K562 (cell line): Measurements from ENCODE around the gene BORCS5. TPM values are rescaled to one million over a fixed set of nuclear protein-coding genes. Genes with fewer than 3 reads are reported as not detected.
A peak's percentile ranks its signal among the peaks of the same experiment; 100 is the strongest.

Experiments used
- AFF4 ChIP-seq: sonication (generic); formaldehyde crosslinking; IDR thresholded peaks from 2 replicates; pipeline ENCODE4 v1.8.0; 2023; ENCODE audit warnings: mild to moderate bottlenecking, missing genetic modification reagents
- GTF2A2 ChIP-seq: IDR thresholded peaks from 2 replicates; pipeline ENCODE4 v1.6.1; 2016; ENCODE audit warnings: mild to moderate bottlenecking, missing genetic modification characterization, missing compliant biosample characterization
- ILK ChIP-seq: fragments of 450-650 bp; IDR thresholded peaks from 2 replicates; pipeline ENCODE4 v1.6.1; 2016; ENCODE audit warnings: missing genetic modification characterization, low read depth, mild to moderate bottlenecking, missing compliant biosample characterization, moderate library complexity, borderline replicate concordance
- MEIS2 ChIP-seq: fragments of 450-650 bp; IDR thresholded peaks from 2 replicates; pipeline ENCODE4 v1.6.1; 2014; ENCODE audit warnings: mild to moderate bottlenecking; ENCODE audit not compliant: partially characterized antibody
- TCF3 ChIP-seq: sonication (generic); formaldehyde crosslinking; IDR thresholded peaks from 2 replicates; pipeline ENCODE4 v1.4.0; 2020; ENCODE audit warnings: mild to moderate bottlenecking, missing genetic modification reagents
- polyA plus RNA-seq, 8 experiments: library from polyadenylated mRNA; depleted of rRNA in 4 of 8; stranded (reverse) in 5 of 8; unstranded in 3 of 8; fragments of >200 nt; fragmentation: Nextera tagmentation in 2 of 8; fragmentation: Illumina TruSeq in 1 of 8; extraction: Ambion mirVana in 2 of 8; extraction: Trizol in 1 of 8; gene quantifications; 2 replicates each; pipeline versions ENCODE4 v1.2.1 to v1.2.3, GENCODE V29; 2011 to 2014; ENCODE audit warnings: inconsistent platforms in 1 of 8, missing spikeins in 1 of 8
- total RNA-seq, 7 experiments: library from RNA; depleted of rRNA in 6 of 7; stranded (reverse); fragments of >200 nt in 6 of 7; fragmentation: Illumina TruSeq in 2 of 7; extraction: Trizol in 2 of 7; gene quantifications; 2 replicates each; pipeline versions ENCODE4 v1.2.1 to v1.2.3, GENCODE V29; 2011 to 2021; ENCODE audit warnings: low replicate concordance in 1 of 7
- TF ChIP-seq, protein P1 (sequence below), 2 experiments: fragments of 450-650 bp; IDR thresholded peaks; 2 replicates each; pipeline ENCODE4 v1.6.1; 2018; ENCODE audit warnings: mild to moderate bottlenecking in 2 of 2, low read depth in 1 of 2; ENCODE audit not compliant: partially characterized antibody in 2 of 2
- TF ChIP-seq, protein P2 (sequence below): fragments of 250-450 bp; sonication (Bioruptor Pico); IDR thresholded peaks from 2 replicates; pipeline ENCODE4 v1.4.0; 2020
- TF ChIP-seq, protein P3 (sequence below): fragments of 250-450 bp; sonication (Bioruptor Pico); IDR thresholded peaks from 2 replicates; pipeline ENCODE4 v1.5.0; 2022; ENCODE audit warnings: mild to moderate bottlenecking

Gene BORCS5
- total and polyA plus RNA-seq, 9 of the 15 experiments (the other 6 are each of a cell fraction or from before 2014, with no cell fraction given): 0.31 to 12.4 (median 6.6) TPM

- TF ChIP-seq, protein P1, sequence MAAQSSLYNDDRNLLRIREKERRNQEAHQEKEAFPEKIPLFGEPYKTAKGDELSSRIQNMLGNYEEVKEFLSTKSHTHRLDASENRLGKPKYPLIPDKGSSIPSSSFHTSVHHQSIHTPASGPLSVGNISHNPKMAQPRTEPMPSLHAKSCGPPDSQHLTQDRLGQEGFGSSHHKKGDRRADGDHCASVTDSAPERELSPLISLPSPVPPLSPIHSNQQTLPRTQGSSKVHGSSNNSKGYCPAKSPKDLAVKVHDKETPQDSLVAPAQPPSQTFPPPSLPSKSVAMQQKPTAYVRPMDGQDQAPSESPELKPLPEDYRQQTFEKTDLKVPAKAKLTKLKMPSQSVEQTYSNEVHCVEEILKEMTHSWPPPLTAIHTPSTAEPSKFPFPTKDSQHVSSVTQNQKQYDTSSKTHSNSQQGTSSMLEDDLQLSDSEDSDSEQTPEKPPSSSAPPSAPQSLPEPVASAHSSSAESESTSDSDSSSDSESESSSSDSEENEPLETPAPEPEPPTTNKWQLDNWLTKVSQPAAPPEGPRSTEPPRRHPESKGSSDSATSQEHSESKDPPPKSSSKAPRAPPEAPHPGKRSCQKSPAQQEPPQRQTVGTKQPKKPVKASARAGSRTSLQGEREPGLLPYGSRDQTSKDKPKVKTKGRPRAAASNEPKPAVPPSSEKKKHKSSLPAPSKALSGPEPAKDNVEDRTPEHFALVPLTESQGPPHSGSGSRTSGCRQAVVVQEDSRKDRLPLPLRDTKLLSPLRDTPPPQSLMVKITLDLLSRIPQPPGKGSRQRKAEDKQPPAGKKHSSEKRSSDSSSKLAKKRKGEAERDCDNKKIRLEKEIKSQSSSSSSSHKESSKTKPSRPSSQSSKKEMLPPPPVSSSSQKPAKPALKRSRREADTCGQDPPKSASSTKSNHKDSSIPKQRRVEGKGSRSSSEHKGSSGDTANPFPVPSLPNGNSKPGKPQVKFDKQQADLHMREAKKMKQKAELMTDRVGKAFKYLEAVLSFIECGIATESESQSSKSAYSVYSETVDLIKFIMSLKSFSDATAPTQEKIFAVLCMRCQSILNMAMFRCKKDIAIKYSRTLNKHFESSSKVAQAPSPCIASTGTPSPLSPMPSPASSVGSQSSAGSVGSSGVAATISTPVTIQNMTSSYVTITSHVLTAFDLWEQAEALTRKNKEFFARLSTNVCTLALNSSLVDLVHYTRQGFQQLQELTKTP (IDR thresholded peaks at IDR 0.05; ENCODE audit: low read depth in 1 of 2, partially characterized antibody in 2 of 2): no peak
- TF ChIP-seq ILK (tag): no peak
- TF ChIP-seq, protein P2, sequence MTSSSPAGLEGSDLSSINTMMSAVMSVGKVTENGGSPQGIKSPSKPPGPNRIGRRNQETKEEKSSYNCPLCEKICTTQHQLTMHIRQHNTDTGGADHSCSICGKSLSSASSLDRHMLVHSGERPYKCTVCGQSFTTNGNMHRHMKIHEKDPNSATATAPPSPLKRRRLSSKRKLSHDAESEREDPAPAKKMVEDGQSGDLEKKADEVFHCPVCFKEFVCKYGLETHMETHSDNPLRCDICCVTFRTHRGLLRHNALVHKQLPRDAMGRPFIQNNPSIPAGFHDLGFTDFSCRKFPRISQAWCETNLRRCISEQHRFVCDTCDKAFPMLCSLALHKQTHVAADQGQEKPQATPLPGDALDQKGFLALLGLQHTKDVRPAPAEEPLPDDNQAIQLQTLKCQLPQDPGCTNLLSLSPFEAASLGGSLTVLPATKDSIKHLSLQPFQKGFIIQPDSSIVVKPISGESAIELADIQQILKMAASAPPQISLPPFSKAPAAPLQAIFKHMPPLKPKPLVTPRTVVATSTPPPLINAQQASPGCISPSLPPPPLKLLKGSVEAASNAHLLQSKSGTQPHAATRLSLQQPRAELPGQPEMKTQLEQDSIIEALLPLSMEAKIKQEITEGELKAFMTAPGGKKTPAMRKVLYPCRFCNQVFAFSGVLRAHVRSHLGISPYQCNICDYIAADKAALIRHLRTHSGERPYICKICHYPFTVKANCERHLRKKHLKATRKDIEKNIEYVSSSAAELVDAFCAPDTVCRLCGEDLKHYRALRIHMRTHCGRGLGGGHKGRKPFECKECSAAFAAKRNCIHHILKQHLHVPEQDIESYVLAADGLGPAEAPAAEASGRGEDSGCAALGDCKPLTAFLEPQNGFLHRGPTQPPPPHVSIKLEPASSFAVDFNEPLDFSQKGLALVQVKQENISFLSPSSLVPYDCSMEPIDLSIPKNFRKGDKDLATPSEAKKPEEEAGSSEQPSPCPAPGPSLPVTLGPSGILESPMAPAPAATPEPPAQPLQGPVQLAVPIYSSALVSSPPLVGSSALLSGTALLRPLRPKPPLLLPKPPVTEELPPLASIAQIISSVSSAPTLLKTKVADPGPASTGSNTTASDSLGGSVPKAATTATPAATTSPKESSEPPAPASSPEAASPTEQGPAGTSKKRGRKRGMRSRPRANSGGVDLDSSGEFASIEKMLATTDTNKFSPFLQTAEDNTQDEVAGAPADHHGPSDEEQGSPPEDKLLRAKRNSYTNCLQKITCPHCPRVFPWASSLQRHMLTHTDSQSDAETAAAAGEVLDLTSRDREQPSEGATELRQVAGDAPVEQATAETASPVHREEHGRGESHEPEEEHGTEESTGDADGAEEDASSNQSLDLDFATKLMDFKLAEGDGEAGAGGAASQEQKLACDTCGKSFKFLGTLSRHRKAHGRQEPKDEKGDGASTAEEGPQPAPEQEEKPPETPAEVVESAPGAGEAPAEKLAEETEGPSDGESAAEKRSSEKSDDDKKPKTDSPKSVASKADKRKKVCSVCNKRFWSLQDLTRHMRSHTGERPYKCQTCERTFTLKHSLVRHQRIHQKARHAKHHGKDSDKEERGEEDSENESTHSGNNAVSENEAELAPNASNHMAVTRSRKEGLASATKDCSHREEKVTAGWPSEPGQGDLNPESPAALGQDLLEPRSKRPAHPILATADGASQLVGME (CRISPR knock-in tag): no peak
- no peak for TF ChIP-seq AFF4 (CRISPR knock-in tag)
- peak; percentile 55 for TF ChIP-seq MEIS2
- TF ChIP-seq, protein P3, sequence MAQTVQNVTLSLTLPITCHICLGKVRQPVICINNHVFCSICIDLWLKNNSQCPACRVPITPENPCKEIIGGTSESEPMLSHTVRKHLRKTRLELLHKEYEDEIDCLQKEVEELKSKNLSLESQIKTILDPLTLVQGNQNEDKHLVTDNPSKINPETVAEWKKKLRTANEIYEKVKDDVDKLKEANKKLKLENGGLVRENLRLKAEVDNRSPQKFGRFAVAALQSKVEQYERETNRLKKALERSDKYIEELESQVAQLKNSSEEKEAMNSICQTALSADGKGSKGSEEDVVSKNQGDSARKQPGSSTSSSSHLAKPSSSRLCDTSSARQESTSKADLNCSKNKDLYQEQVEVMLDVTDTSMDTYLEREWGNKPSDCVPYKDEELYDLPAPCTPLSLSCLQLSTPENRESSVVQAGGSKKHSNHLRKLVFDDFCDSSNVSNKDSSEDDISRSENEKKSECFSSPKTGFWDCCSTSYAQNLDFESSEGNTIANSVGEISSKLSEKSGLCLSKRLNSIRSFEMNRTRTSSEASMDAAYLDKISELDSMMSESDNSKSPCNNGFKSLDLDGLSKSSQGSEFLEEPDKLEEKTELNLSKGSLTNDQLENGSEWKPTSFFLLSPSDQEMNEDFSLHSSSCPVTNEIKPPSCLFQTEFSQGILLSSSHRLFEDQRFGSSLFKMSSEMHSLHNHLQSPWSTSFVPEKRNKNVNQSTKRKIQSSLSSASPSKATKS: no peak
- no peak for TF ChIP-seq GTF2A2 (tag)
- no peak for TF ChIP-seq TCF3
Measured at GRCh38 chr12:12505544-12506495, 148.9 kb downstream of the BORCS5 start (continued).
